HUES48 (cell line): ENCODE data around the gene ZNF346.

Experiments
- H3K27ac ChIP-seq: one replicate; pipeline ENCODE4 v1.7.0; 2013; ENCODE audit warnings: low read depth, low read length, inconsistent platforms
- H3K27me3 ChIP-seq: 2 replicates; pipeline ENCODE4 v1.6.1; 2013; ENCODE audit warnings: mild to moderate bottlenecking, low read length; ENCODE audit not compliant: control insufficient read depth, insufficient read depth
- H3K36me3 ChIP-seq: 2 replicates; pipeline ENCODE4 v1.6.1; 2013; ENCODE audit warnings: low read length; ENCODE audit not compliant: control insufficient read depth, insufficient read depth
- H3K4me1 ChIP-seq: 2 replicates; pipeline ENCODE4 v1.6.1; 2013; ENCODE audit warnings: mild to moderate bottlenecking, low read length; ENCODE audit not compliant: control insufficient read depth, insufficient read depth
- H3K4me3 ChIP-seq: 2 replicates; pipeline ENCODE4 v1.5.1; 2013; ENCODE audit warnings: mild to moderate bottlenecking, low read depth, low read length
- H3K9ac ChIP-seq: 2 replicates; pipeline ENCODE4 v1.6.1; 2013; ENCODE audit warnings: mild to moderate bottlenecking, low read depth, low read length, moderate library complexity
- H3K9me3 ChIP-seq: 2 replicates; pipeline ENCODE4 v1.6.1; 2013; ENCODE audit warnings: low read length; ENCODE audit not compliant: control insufficient read depth, insufficient read depth

ZNF346 gene

GRCh38 chr5:177066224-177066623 lies 43.7 kb downstream of the ZNF346 start:
- no peaks in the 10 kb centered on the region for H3K4me1 ChIP-seq
- H3K9ac ChIP-seq = no peak overlapping the region
- no peak overlapping the region for H3K4me3 ChIP-seq
- H3K36me3 ChIP-seq = peaks cover 28% of the 10 kb centered on the region
- no peaks in the 10 kb centered on the region for H3K9me3 ChIP-seq
- H3K27me3 ChIP-seq = no peaks in the 10 kb centered on the region
- H3K27ac ChIP-seq = no peak overlapping the region

GRCh38 chr5:177067503-177067902 lies 45.0 kb downstream of the ZNF346 start:
- Histone ChIP-seq H3K36me3 (peaks cover 19% of the 10 kb centered on the region), H3K4me1 (0 out of 2 replicates have a peak, but pooled peaks cover 3% of the 10 kb centered on the region), H3K27me3 (no peaks in the 10 kb centered on the region), H3K9me3 (no peaks in the 10 kb centered on the region), H3K4me3 (no peak overlapping the region), H3K27ac (no peak overlapping the region), H3K9ac (no peak overlapping the region)

- Histone ChIP-seq H3K9ac (no peak overlapping the region), H3K4me3 (no peak overlapping the region), H3K27ac (no peak overlapping the region), H3K4me1 (0 out of 2 replicates have a peak, but pooled peaks cover 3% of the 10 kb centered on the region), H3K36me3 (no peaks in the 10 kb centered on the region), H3K27me3 (no peaks in the 10 kb centered on the region), H3K9me3 (no peaks in the 10 kb centered on the region)
Measured at GRCh38 chr5:177070536-177071191, 48.2 kb downstream of the ZNF346 start.

GRCh38 chr5:177071666-177072385 lies 49.3 kb downstream of the ZNF346 start:
- no peak overlapping the region for H3K4me3 ChIP-seq
- no peak overlapping the region for H3K27ac ChIP-seq
- H3K9ac ChIP-seq = no peak overlapping the region
- no peaks in the 10 kb centered on the region for H3K36me3 ChIP-seq
- H3K9me3 ChIP-seq = no peaks in the 10 kb centered on the region
- H3K4me1 ChIP-seq = 0 out of 2 replicates have a peak, but pooled peaks cover 3% of the 10 kb centered on the region
- H3K27me3 ChIP-seq = no peaks in the 10 kb centered on the region

GRCh38 chr5:177077335-177077734 lies 54.8 kb downstream of the ZNF346 start:
- no peaks in the 10 kb centered on the region for H3K4me1 ChIP-seq
- H3K9me3 ChIP-seq = no peaks in the 10 kb centered on the region
- H3K27ac ChIP-seq = no peak overlapping the region
- H3K4me3 ChIP-seq = no peak overlapping the region
- no peaks in the 10 kb centered on the region for H3K27me3 ChIP-seq
- H3K9ac ChIP-seq = no peak overlapping the region
- no peaks in the 10 kb centered on the region for H3K36me3 ChIP-seq

- Histone ChIP-seq H3K27me3 (no peaks in the 10 kb centered on the region), H3K4me3 (no peak overlapping the region), H3K4me1 (no peaks in the 10 kb centered on the region), H3K27ac (no peak overlapping the region), H3K9ac (no peak overlapping the region), H3K9me3 (no peaks in the 10 kb centered on the region), H3K36me3 (no peaks in the 10 kb centered on the region)
Measured at GRCh38 chr5:177079606-177080005, 57.1 kb downstream of the ZNF346 start.

- Histone ChIP-seq H3K27ac (no peak overlapping the region), H3K4me1 (no peaks in the 10 kb centered on the region), H3K27me3 (no peaks in the 10 kb centered on the region), H3K9me3 (no peaks in the 10 kb centered on the region), H3K4me3 (no peak overlapping the region), H3K36me3 (no peaks in the 10 kb centered on the region), H3K9ac (no peak overlapping the region)
Measured at GRCh38 chr5:177080265-177080664, 57.8 kb downstream of the ZNF346 start.

- Histone ChIP-seq H3K9me3 (no peaks in the 10 kb centered on the region), H3K4me3 (no peak overlapping the region), H3K27me3 (no peaks in the 10 kb centered on the region), H3K36me3 (no peaks in the 10 kb centered on the region), H3K4me1 (peaks cover 6% of the 10 kb centered on the region), H3K27ac (no peak overlapping the region), H3K9ac (no peak overlapping the region)
Measured at GRCh38 chr5:177081859-177082258, 59.4 kb downstream of the ZNF346 start.

- no peak overlapping the region for H3K4me3 ChIP-seq
- H3K9ac ChIP-seq = no peak overlapping the region
- no peak overlapping the region for H3K27ac ChIP-seq
- no peaks in the 10 kb centered on the region for H3K36me3 ChIP-seq
- no peaks in the 10 kb centered on the region for H3K27me3 ChIP-seq
- H3K9me3 ChIP-seq = no peaks in the 10 kb centered on the region
- peaks cover 9% of the 10 kb centered on the region for H3K4me1 ChIP-seq
Measured at GRCh38 chr5:177083357-177083756, 60.9 kb downstream of the ZNF346 start.

GRCh38 chr5:177084175-177084574 lies 61.7 kb downstream of the ZNF346 start:
- Histone ChIP-seq H3K4me3 (no peak overlapping the region), H3K27me3 (no peaks in the 10 kb centered on the region), H3K36me3 (0 out of 2 replicates have a peak, but pooled peaks cover 4% of the 10 kb centered on the region), H3K27ac (no peak overlapping the region), H3K9me3 (no peaks in the 10 kb centered on the region), H3K4me1 (peaks cover 9% of the 10 kb centered on the region), H3K9ac (no peak overlapping the region)

- Histone ChIP-seq H3K4me3 (peak overlapping the region; percentile 37; the same call in 1 of the 2 replicates), H3K27ac (no peak overlapping the region), H3K9me3 (no peaks in the 10 kb centered on the region), H3K27me3 (no peaks in the 10 kb centered on the region), H3K36me3 (peaks cover 20% of the 10 kb centered on the region), H3K9ac (no peak overlapping the region), H3K4me1 (peaks cover 9% of the 10 kb centered on the region)
Measured at GRCh38 chr5:177085985-177086653, 63.6 kb downstream of the ZNF346 start.
